Caco-2 (cell line): ENCODE measurements around the gene EGFL7. TPM values are rescaled to one million over a fixed set of nuclear protein-coding genes. Genes with fewer than 3 reads are reported as not detected.

Experiments used
- Bru-seq: library from RNA; stranded (reverse); fragments of 400-500 nt; gene quantifications from one replicate; lab custom pipeline; 2021; lab: Mats Ljungman, UMichigan
- BruChase-seq, 2 experiments: library from RNA; stranded (reverse); fragments of 400-500 nt; gene quantifications; one replicate each; lab custom pipeline; 2021; lab: Mats Ljungman, UMichigan
- BruUV-seq: library from RNA; stranded (reverse); fragments of 400-500 nt; replicated peaks from 2 replicates; lab custom pipeline; 2021; lab: Mats Ljungman, UMichigan
- CTCF ChIA-PET: fragments of 300-600 bp; sonication (Branson Sonifier 250); formaldehyde crosslinking; loops from one replicate; lab custom pipeline; 2022; ENCODE audit warnings: antibody characterized with exemption; lab: Charles Lee
- POLR2A ChIA-PET: fragments of 300-600 bp; sonication (Branson Sonifier 250); formaldehyde crosslinking; loops from one replicate; lab custom pipeline; 2022; ENCODE audit warnings: antibody characterized with exemption; lab: Charles Lee
- DNase-seq, 2 experiments: peaks; one replicate each; pipeline versions ENCODE4 v3.0.0 to v3.0.0-alpha.2; 2020 to 2022
- H3K27me3 ChIP-seq: replicated peaks from 2 replicates; pipeline ENCODE4 v1.6.0; 2011; ENCODE audit warnings: low read length; ENCODE audit not compliant: control insufficient read depth, insufficient read depth
- H3K36me3 ChIP-seq: 2 replicates; pipeline ENCODE4 v1.5.1; 2011; ENCODE audit warnings: low read length; ENCODE audit not compliant: control insufficient read depth, insufficient read depth
- H3K4me1 ChIP-seq: fragments of 250-450 bp; sonication (Bioruptor Pico); 2 replicates; pipeline ENCODE4 v1.5.1; 2020; ENCODE audit warnings: mild to moderate bottlenecking
- H3K4me3 ChIP-seq: 2 replicates; pipeline ENCODE4 v1.5.1; 2011; ENCODE audit warnings: low read depth, mild to moderate bottlenecking, control low read depth, low read length
- H3K9me3 ChIP-seq: fragments of 250-450 bp; sonication (Bioruptor Pico); 2 replicates; pipeline ENCODE4 v1.5.1; 2020; ENCODE audit warnings: mild to moderate bottlenecking, moderate library complexity
- H3K27ac Mint-ChIP-seq: one replicate; pipeline ENCODE4 v1.8.0; 2022; ENCODE audit warnings: mixed read lengths; ENCODE audit not compliant: unreplicated experiment
- H3K27me3 Mint-ChIP-seq: one replicate; pipeline ENCODE4 v1.8.0; 2022; ENCODE audit warnings: mixed read lengths; ENCODE audit not compliant: insufficient read depth, unreplicated experiment
- H3K36me3 Mint-ChIP-seq: one replicate; pipeline ENCODE4 v1.8.0; 2022; ENCODE audit warnings: mild to moderate bottlenecking, mixed read lengths; ENCODE audit not compliant: insufficient read depth, unreplicated experiment
- H3K4me1 Mint-ChIP-seq: one replicate; pipeline ENCODE4 v1.8.0; 2022; ENCODE audit warnings: low read depth, mixed read lengths; ENCODE audit not compliant: unreplicated experiment
- H3K4me3 Mint-ChIP-seq: one replicate; pipeline ENCODE4 v1.8.0; 2022; ENCODE audit warnings: mild to moderate bottlenecking, moderate library complexity, mixed read lengths; ENCODE audit not compliant: unreplicated experiment
- H3K9me3 Mint-ChIP-seq: one replicate; pipeline ENCODE4 v1.8.0; 2022; ENCODE audit warnings: mixed read lengths; ENCODE audit not compliant: unreplicated experiment
- CTCF ChIP-seq, 2 experiments: fragments of 200-600 bp in 1 of 2; IDR thresholded peaks; 1 replicate in 1 of 2; 2 replicates in 1 of 2; pipeline versions ENCODE4 v1.5.1 to v1.8.0; 2011 to 2022; ENCODE audit warnings: antibody characterized with exemption in 1 of 2, control low read depth in 1 of 2, inconsistent platforms in 1 of 2, low read depth in 1 of 2, low read length in 1 of 2, mild to moderate bottlenecking in 1 of 2, moderate library complexity in 1 of 2; ENCODE audit not compliant: insufficient read depth in 1 of 2, severe bottlenecking in 1 of 2, unreplicated experiment in 1 of 2
- intact Hi-C: fragments of 100-400 bp; cut with micrococcal nuclease; formaldehyde crosslinking; loops from one replicate; pipeline ENCODE4 v1.10.0; 2022; ENCODE audit not compliant: unreplicated experiment
- long read RNA-seq: library from polyadenylated mRNA; stranded (forward); transcript quantifications from one replicate; pipeline ENCODE4 v2.0.0, GENCODE V29; 2022
- total RNA-seq: library from RNA; stranded (reverse); gene quantifications from 2 replicates; pipeline ENCODE4 v1.2.3, GENCODE V29; 2022

Gene EGFL7
- total RNA-seq (30.2 and 30.4 TPM in 2 replicates), Bru-seq, nascent RNA (percentile 31 among the genes with signal in this experiment), BruChase-seq, experiment 1, labeled RNA remaining after a 2-hour chase (percentile 29 among the genes with signal in this experiment), BruChase-seq, experiment 2, labeled RNA remaining after a 6-hour chase (percentile 40 among the genes with signal in this experiment)
- long read RNA-seq, transcript EGFL7-202 (9 exons, 1,282 nt): major isoform, 51 of 93 reads
- long read RNA-seq, partial matches to known transcripts: 24 of 93 reads
- long read RNA-seq, other reads (novel, unspliced or antisense): 18 of 93 reads

GRCh38 chr9:136662656-136663581 lies at the start of gene EGFL7:
EGFL7 (plus strand) TSS chr9:136662916; CDS start chr9:136668283, 5,367 bp downstream.
- Mint-ChIP-seq H3K36me3 (peaks cover 3% of the 10 kb centered on the region), H3K9me3 (no peaks in the 10 kb centered on the region), H3K4me3 (no peak within 1 kb of the TSS), H3K27me3 (peaks cover under 1% of the 10 kb centered on the region), H3K27ac (no peak within 1 kb of the TSS), H3K4me1 (no peaks in the 10 kb centered on the region)
- intact Hi-C loops: no loop called here
- Histone ChIP-seq H3K27me3 (no peaks in the 10 kb centered on the region), H3K4me1 (0 out of 2 replicates have a peak, but pooled peaks cover 3% of the 10 kb centered on the region), H3K36me3 (no peaks in the 10 kb centered on the region), H3K9me3 (no peaks in the 10 kb centered on the region), H3K4me3 (no peak within 1 kb of the TSS)
- no peak for DNase-seq
- POLR2A ChIA-PET: no interaction called here
- CTCF ChIA-PET: interaction anchor here (0.6 kb wide), 2 partner anchors 36 to 325 kb away, joined by 3 to 5 read pairs; no protein-coding TSS in a partner anchor
- BruUV-seq: no TSS peak
- TF ChIP-seq CTCF (IDR thresholded peaks at IDR 0.05; ENCODE audit: insufficient read depth in 1 of 2, low read depth in 1 of 2, low read length in 1 of 2, severe bottlenecking in 1 of 2, unreplicated experiment in 1 of 2): no peak

GRCh38 chr9:136613824-136614371 lies 48.8 kb upstream of the EGFL7 start:
- no peak overlapping the region for H3K27ac Mint-ChIP-seq
- Histone ChIP-seq H3K9me3 (no peaks in the 10 kb centered on the region), H3K27me3 (no peaks in the 10 kb centered on the region), H3K4me1 (peaks cover 30% of the 10 kb centered on the region; the same call in 1 of the 2 replicates), H3K4me3 (no peak overlapping the region), H3K36me3 (no peaks in the 10 kb centered on the region)
- no TSS peak for BruUV-seq
- no peak overlapping the region for H3K4me3 Mint-ChIP-seq
- no peak for DNase-seq
- no peaks in the 10 kb centered on the region for H3K27me3 Mint-ChIP-seq
- peaks cover 10% of the 10 kb centered on the region for H3K4me1 Mint-ChIP-seq
- intact Hi-C loops: no loop called here
- TF ChIP-seq CTCF (IDR thresholded peaks at IDR 0.05; ENCODE audit: insufficient read depth in 1 of 2, low read depth in 1 of 2, low read length in 1 of 2, severe bottlenecking in 1 of 2, unreplicated experiment in 1 of 2): no peak
- CTCF ChIA-PET: interaction anchor here (0.9 kb wide), 1 partner anchor 12 kb away, joined by 3 read pairs; no protein-coding TSS in a partner anchor
- H3K36me3 Mint-ChIP-seq: no peaks in the 10 kb centered on the region
- POLR2A ChIA-PET: no interaction called here
- no peaks in the 10 kb centered on the region for H3K9me3 Mint-ChIP-seq
